Activated CD8-positive, alpha-beta memory T cell treated with anti-CD3 and anti-CD28 coated beads, Interleukin-2, amount 50 U/mL, for 24 hours (primary cell): ENCODE data around the gene MRPL44.

Experiments used
- DNase-seq: peaks from one replicate; pipeline ENCODE4 v3.0.0-alpha.2; 2020; ENCODE audit errors: extremely low read depth

Gene MRPL44

DNA sequence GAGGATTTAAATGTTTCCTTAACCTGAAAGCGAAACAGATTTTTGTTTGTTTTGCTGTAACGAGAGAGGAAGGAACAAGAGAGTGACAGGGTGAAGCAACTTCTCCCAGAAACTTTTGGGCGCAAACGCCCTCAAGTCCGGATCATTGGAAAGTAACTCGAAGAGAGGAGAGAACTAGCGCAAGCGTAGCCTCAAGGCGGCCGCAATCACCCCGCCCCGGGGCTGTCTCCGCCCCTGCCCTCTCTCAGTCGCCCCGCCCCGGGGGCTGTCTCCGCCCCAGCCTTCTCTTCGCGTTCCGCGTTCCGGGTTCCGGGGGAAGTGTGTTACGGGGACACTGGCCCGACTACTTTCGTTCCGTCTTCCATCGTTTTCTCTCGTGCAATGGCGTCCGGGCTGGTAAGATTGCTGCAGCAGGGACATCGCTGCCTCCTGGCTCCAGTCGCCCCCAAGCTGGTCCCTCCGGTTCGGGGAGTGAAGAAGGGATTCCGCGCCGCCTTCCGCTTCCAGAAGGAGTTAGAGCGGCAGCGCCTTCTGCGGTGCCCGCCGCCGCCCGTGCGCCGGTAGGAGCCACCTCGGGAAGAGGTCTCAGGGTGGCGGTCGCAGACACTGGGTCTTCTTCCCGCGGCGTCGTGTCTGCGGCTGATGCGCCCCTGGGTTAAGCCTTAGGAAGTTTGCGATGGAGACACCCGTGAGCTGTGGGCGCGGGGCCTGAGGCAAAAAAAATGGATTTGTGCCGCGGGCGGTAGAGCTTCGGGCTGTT, at the start of gene MRPL44:
Gene MRPL44, plus strand, starts transcription at position 372 of the 760 bp plus-strand sequence. Its CDS starts 10 bp downstream, at position 382.
- peak; percentile 97 for DNase-seq

DNA sequence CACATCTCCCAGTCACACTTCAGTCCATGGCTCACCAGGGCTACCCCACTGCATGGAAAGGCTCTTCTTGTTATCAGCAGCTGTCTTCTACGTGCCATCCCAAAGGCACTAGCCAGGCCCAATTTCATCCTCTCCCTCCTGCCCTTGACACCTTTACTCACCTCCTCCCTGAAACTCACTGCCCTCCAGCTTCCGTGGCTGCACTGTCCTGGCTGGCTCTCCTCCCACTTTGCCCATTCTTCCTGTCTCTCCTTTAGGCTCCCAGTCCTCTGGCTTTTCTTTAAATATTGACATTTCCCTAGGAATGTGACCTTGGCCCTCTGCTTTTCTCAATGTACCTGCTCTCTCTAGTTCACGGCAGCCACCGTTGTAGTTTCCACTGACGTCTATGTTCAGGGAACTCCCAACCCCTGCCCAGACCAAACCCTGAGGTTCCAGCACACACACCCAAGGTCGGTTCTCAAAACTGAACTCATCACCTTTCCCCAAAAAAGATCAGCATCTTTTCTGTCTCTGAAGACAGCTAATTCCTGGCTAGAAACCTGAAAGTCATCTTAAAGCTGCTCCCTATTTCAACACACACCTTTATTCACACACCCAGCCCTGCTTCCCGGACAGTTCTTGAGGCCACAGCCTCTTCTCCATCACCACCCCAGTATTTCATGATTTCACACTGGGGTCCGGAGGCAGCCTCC, 48.8 kb upstream of the MRPL44 start:
- DNase-seq: no peak

DNA sequence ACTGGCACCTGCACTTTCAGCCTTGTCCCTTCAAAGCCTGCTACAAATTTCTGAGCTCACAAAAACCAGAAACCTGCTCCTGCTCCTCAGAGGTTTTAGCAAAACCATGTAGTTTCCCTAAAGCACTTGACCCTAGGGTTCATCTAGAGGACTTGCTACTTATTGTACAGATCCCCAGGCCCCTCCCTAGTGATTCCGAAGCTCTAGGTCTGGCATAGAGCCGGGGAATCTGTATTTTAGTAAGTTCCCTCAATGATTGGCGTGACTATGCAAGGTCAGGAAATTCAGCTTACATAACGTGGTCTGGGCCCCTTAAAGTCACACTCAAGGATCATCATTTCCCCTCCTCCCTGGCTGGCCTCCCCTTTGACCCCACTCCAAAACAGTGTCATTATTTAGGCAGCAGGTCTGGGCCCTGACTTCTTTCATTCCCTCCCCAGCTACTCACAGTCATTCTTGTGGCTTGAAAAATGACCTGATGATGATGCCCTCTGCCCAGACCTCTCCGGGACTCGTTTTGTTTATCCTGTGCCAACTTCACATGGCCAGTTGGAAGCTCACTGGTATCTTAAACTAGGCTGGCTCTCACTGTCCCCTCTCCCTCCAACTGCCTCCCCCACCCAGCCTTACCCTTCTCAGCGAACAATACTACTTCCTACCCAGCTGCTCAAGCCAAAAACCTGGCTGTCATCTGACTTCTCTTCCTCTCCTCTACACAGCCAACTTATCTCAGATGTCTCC, 48.1 kb upstream of the MRPL44 start:
- DNase-seq: no peak

DNA sequence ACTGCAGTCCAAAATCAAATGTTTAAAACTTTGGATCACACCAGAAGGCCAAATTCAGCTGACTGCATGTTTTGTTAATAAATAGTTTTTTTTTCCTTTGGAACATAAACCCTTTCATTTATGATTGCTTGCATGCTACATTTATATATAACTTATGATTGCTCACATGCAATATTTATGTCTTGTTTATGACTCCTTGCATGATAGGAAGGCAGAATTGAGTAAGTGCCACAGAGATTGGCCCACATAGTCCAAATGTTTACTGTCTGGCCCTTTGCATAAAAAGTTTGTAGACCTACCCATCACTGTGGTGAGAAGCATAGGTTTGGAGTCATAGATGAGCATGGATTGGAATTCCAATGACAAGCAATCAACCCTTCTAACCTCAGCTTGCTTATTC, 42.9 kb upstream of the MRPL44 start:
- no peak for DNase-seq

DNA sequence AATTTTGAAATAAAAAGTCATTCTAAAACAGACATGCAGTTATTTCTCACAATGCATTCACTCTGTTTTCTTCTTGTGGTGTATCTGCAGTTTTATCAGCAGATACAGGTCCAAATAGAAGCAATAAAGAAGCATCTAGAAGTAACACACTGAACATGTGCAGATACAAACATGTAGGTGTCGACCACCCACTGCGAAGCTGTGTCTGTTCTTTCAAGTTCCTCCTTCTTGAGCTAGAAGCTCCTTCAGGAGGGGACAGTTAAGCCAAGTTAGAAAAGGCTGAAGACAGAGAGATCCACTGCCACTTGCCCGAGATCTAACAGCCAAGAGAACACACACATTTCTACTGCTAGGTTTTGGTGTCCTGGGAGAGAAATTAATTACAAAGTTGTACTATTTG, 42.2 kb upstream of the MRPL44 start:
- DNase-seq: no peak

DNA sequence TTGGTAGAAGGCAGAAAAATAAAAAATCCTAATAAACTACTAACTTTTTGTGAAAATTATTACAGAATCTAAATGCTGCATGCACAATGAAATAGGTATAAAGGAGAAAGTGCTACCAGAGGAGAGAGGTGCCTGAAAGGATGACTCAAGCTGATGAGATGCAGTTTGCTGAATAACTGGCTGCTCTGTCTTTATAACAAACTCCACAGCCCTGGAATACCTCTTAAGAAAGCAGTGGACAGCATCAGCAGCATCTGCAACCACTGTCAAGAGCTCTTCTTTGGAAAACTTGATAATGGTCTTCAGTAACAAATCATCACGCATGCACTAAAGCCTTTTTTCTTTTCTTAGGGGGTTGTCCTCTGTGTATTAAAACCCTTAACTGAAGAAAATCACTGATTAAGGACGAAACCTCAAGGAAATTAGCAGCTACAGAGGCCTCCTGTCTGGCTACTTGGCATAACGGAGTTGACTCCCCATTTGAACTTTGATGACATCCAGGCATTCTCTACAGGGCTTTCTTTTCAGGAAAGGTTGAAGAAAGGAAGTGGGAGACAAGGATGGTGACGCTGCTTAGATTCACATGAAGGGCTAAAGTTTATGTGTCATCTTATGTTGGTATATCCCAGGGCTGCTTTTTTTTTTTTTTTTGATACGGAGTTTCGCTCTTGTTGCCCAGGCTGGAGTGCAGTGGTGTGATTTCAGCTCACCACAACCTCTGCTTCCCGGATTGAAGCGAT, 40.9 kb upstream of the MRPL44 start:
- DNase-seq: no peak

DNA sequence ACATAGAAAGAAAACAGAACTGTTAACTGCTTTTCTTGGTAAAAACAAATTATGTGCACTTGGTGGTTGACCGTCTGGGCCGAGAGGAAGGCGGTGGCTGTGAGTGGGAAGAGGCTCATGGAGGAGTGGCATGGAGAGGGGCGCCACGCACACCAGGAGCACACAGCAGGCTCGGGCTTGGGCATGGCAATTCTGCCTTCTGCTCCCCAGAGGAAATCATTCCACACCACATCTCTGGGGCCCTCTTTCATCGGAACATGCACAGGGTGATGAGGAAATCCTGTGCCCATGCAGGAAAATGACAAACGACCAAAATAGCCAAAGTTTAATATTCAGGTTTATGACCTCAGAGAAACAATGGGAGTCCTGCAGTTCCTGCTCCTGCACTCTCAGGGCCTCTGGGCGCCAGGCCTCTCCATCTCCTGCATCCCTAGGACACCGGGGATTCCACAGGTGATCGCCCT, 38.6 kb upstream of the MRPL44 start:
- no peak for DNase-seq

DNA sequence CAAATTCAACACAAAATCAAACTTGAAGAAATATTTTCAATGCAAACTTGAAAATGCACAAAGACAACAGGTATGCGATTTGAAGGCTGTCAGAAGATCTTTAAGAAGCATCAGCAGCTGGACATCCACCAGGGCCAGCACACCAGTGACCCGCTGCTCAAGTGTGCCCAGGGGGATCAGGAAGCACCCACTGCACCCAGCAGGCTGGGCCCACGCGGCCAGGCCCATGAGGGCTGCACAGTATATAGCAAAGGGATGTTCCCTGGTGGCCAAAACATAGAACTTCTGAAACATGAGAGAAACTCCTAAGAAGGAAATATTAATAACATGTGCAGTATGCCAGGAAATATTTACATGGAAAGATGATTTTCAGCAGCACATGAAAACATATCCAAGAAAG, 37.2 kb upstream of the MRPL44 start:
- no peak for DNase-seq

DNA sequence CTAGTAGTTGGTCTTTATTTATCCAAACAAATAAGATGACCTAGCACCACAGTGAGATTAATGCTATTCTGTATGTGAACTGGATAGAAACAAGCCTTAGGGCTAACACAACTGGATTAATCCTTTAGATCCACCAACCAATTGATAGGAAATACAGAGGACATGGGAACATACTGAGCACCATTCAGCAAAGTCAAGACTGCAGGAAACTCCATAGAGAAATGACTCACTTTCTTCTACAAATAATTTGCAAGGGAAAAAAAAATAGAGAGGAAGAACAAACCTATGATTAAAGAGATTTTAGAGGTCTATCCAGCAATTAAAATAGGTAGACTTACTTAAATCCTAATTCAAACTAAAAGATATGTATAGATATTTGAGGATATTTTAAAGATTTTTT, 36.1 kb upstream of the MRPL44 start:
- no peak for DNase-seq

DNA sequence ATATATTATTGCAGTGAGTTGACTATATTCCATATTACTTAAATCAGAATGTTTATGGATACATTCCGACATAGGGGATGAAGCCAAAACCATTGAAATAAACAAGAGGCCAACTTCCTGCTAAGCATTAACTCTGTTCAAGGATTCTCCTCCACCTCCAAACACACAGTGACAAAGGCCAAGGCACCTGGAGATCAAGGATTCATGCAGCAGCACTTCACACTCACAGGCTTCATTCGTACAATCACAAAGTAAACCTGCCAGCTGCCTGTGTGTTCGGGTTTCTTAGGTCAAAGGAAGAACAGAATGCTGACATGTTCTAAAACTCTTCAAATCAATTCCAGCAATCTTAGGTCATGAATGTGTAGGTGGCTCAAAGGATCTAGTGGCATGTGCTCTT, 35.0 kb upstream of the MRPL44 start:
- no peak for DNase-seq

DNA sequence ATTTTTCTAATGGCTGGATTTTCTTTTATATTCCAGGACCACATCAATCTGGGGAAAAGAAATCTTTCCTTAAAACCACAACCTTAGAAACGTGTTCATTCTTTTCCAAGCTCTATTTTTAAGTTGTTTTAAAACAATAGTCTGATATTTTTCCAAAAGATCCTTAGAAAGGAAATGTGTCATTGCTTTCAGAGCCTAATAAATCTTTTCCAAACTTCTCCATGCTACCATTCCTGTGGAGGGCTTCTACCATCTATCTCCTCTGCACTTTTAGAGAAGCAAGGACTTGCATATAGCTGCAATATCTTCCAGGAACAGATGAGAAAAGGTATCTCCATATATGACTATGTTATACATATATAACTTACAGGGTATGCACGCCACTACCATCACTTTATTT, 33.3 kb upstream of the MRPL44 start:
- no peak for DNase-seq

DNA sequence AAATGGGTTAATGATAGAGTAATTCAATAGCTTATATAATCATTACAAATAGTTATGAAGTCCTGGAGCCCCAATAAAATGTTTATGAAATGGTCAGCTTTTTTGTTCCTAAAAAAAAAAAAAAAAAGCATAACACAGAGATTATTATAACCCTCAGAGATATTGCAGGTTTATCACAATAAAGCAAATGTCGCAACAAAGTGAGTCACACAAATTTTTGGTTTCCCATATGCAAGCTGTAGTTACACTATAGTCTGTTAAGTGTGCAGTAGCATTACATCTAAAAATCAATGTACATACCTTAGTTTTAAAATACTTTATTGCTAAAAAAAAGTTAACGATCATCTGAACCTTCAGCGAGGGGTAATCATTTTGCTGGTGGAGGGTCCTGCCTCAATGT, 32.2 kb upstream of the MRPL44 start:
- no peak for DNase-seq

DNA sequence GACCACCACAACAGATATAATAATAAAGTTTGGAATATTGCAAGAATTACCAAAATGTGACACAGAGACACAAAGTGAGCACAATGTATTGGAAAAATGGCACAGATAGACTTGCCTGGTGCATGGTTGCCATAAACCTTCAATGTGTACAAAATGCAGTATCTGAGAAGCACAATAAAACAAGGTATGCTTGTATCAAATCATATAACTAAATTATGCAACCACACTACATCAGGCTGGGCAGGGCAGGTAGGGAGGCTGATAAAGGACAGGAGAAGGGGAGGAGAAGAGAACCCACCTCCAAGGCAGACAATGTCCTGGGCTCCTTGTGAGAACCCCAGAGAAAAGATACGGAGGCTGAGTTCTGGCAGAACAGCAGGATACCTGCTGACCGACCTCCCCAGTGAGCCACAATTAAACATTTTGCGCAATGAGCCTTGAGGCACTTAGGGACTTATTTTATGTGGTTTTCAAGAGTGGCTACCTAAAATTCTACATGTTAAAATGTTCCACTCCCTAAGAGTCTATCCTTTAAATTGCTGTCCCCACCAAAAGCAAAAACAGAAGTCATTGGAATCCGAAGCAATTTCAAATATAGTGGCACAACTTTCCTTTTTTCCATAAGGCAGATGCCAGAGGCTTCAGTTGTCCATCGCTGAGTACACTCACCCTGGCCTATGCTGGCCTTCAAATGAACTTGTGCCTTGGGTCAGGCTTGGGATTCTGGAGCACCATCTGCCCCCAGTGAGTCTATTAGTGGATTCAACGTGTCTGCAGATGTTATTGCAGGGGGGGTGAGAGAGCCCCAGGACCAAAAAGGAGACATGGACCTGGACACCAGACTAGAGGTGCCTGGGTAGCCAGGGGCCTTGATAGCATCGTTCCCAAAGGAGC, 28.9 kb upstream of the MRPL44 start:
- DNase-seq: no peak

DNA sequence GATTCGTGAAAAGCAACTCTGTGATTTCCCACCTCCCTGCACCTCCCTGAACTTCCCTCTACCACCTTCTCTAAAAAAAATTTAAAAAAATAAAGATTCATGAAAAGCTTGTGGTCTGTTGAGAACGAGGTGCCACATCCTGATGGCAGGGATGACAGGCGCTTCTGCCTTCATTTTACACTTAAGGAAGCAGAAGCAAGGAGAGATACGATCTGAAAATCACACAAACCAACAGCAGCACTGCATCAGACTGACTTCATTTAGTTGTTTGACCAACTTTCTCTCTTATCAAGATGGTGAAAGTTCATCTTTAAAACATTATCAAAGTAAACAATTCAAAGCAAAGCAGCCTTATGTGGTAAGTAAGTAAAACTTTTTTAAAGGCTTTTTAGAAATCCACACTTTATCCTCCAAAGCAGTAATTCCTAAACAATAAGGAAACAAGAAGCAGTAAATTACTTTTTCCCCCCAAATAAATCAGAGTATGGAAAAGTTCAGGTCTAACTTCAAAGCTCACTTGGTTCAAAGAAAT, 27.6 kb upstream of the MRPL44 start:
- DNase-seq: no peak

DNA sequence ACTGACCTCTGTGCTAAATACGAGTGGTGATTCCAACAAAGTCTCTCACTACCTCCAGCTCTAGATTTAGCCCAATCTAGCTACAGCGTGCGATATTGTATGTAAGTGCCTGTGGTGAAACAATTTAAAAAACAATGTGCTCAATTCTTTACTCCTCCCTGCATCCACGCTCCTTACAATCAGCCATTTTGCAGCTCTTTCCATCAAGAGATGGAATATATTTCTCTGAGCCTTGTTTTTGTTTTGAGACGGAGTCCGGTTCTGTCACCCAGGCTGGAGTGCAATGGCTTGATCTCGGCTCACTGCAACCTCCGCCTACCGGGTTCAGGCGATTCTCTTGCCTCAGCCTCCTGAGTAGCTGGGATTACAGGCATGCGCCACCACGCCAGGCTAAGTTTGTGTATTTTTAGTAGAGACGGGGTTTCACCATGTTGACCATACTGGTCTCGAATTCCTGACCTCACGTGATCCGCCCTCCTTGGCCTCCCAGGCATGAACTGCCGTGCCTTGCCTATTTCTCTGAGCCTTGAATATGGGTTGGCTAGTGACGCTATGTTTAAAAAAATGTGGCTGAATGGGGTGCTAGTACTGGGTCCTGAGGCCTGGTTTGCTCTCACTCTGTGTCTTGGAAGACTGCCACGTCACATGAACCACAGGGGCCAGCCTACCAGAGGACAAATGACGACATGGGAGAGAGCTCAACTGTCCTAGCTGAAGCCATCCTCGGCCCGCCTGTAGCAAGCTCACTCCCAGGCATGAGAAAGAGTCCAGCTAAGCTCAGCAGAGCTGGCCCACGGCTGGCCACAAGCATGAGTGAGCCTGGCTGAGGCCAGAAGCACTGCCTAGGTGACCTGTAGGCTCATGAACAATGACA, 26.9 kb upstream of the MRPL44 start:
- no peak for DNase-seq

DNA sequence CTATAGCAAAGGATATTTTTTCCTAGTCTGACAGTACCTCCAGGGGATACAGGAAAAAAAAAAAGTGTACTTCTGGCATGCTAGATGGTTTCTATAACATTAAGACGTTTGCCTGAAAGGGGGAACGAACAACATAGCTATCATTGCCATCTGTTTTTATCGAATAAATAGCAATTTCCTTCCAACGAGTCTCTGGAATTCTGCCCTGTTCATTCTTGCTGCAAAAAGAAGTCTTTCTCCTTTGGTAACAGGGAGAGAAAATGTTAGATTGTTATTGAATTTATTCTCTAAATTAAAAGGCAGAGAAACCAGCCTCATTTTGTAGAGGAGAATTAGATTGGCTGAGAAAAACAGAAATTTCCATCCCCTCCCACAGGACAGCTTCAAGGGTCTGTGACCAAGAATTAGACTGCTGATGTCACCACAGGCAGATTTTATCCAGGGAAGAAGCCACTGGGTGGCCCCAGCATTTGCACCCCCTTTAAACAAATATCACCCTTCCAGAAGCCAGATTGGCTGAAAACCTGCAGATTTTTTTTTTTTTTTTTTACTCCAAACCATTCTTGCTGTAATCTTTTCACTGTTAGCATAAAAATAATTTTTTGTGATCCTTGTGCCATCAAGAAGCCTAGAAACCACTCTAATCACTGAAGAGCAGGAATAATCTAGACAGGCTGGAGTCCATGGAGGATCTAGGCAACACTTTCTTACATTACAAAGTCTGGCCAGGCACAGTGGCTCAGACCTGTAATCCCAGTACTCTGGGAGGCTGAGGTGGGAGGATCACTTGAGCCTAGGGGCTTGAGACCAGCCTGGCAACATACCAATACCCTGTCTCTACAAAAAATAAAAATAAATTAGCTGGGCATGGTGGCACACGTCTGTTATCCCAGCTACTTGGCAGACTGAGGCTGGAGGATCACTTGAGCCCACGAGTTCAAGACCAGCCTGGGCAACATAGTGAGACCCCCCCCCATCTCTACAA, 24.2 kb upstream of the MRPL44 start:
- DNase-seq: no peak

DNA sequence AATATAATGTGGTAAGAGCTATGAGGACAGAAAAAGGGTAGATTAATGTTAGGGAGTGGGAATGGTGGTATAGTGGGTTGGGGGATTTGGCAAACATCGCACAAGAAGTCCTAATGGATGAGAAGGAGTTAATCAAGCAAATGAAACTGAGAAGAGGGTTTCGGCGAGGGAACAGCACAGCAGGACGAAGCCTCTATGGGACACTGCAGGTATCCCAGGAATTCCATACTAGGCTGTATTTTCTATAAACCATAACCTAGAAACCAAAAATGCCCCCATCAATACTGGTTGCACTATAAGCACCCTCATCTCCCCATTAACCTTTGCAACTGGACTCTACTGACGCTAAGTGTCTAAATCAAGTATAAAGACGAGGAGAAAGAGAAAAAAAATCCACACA, 22.4 kb upstream of the MRPL44 start:
- DNase-seq: no peak

DNA sequence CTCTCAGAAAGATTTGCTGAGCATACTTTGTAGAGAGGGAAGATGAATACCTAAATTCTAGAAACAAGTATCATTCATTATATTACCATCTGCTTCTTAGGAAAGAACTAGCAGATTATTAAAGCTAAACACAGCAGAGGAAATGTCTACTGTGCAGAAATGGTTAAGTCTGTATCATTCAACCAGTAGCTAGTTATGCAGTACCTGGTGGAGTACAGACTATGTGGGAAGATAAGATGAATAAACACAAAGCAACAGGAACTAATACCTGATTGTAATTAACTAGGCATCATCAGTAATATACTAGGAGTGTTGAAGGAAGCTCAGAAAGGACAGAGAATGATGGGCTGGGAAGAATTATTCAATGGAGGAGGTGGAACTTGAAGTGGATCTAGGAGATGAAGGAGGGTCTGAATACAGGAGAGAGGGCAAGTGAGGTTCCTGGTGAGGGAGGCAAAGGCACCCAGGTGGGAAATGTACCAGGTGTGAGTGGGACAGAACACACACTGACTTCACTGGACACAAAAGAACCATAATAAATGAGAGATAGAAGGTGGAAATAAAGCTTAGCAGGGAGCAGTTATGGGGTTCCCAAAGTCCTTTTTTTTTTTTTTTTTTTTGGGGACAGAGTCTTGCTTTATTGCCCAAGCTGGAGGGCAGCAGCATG, 21.7 kb upstream of the MRPL44 start:
- no peak for DNase-seq
